HG02840 (cell line): Measurements from ENCODE around the gene STAT5A.

Experiments
- ATAC-seq: cut with Tn5 transposase; IDR thresholded peaks from one replicate; pipeline ENCODE4 v1.9.1; 2021; ENCODE audit warnings: mild to moderate bottlenecking, moderate library complexity, moderate number of reproducible peaks; ENCODE audit not compliant: unreplicated experiment, low FRiP score

Gene STAT5A

GRCh38 chr17:42266918-42267766 lies 21.2 kb upstream of the STAT5A start:
- no peak for ATAC-seq

- ATAC-seq: no peak
Measured at GRCh38 chr17:42268236-42268635, 20.1 kb upstream of the STAT5A start.

- no peak for ATAC-seq
Measured at GRCh38 chr17:42270170-42270535, 18.1 kb upstream of the STAT5A start.

GRCh38 chr17:42270596-42270995 lies 17.7 kb upstream of the STAT5A start:
- no peak for ATAC-seq

GRCh38 chr17:42271006-42271778 lies 17.1 kb upstream of the STAT5A start:
- ATAC-seq: no peak

GRCh38 chr17:42271779-42272035 lies 16.6 kb upstream of the STAT5A start:
- ATAC-seq: no peak

GRCh38 chr17:42272162-42272907 lies 16.0 kb upstream of the STAT5A start:
- ATAC-seq: no peak

- ATAC-seq: no peak
Measured at GRCh38 chr17:42273474-42274252, 14.6 kb upstream of the STAT5A start.

GRCh38 chr17:42274253-42274542 lies 14.1 kb upstream of the STAT5A start:
- no peak for ATAC-seq

- no peak for ATAC-seq
Measured at GRCh38 chr17:42274812-42275526, 13.3 kb upstream of the STAT5A start.

- ATAC-seq: peak; percentile 41
Measured at GRCh38 chr17:42275527-42276358, 12.6 kb upstream of the STAT5A start.

GRCh38 chr17:42276359-42276608 lies 12.0 kb upstream of the STAT5A start, which contains the start of gene STAT5B:
Gene STAT5B (minus strand): TSS chr17:42276391. CDS start chr17:42232127, 44,264 bp downstream.
- ATAC-seq: peak; percentile 58

GRCh38 chr17:42276609-42277341 lies 11.5 kb upstream of the STAT5A start:
- peak; percentile 24 for ATAC-seq

- ATAC-seq: no peak
Measured at GRCh38 chr17:42277342-42277712, 11.0 kb upstream of the STAT5A start.

GRCh38 chr17:42279776-42280630 lies 8.3 kb upstream of the STAT5A start:
- no peak for ATAC-seq

- no peak for ATAC-seq
Measured at GRCh38 chr17:42281571-42282096, 6.7 kb upstream of the STAT5A start.

- ATAC-seq: no peak
Measured at GRCh38 chr17:42282478-42283080, 5.7 kb upstream of the STAT5A start.
